SK-MEL-5 (cell line): Measurements from ENCODE around the gene RNF114. TPM values are rescaled to one million over a fixed set of nuclear protein-coding genes. Genes with fewer than 3 reads are reported as not detected.

Source experiments
- DNase-seq: peaks from one replicate; pipeline ENCODE4 v3.0.0-alpha.2; 2016; ENCODE audit warnings: low read depth, low spot score
- in situ Hi-C: cut with HindIII; loops from 2 replicates; pipeline ENCODE4 v1.10.0; 2016; ENCODE audit warnings: low sequenced_read_pairs, high pct_unique_total_duplicates, low pct_unique_long_range_greater_than_20kb
- total RNA-seq: library from RNA; depleted of rRNA; stranded (reverse); fragments of >200 nt; shearing (Covaris generic); gene quantifications from 2 replicates; pipeline ENCODE4 v1.2.3, GENCODE V29; 2014

RNF114 gene
- total RNA-seq, 1 experiment from 2014 or later: 90.6 TPM

DNA sequence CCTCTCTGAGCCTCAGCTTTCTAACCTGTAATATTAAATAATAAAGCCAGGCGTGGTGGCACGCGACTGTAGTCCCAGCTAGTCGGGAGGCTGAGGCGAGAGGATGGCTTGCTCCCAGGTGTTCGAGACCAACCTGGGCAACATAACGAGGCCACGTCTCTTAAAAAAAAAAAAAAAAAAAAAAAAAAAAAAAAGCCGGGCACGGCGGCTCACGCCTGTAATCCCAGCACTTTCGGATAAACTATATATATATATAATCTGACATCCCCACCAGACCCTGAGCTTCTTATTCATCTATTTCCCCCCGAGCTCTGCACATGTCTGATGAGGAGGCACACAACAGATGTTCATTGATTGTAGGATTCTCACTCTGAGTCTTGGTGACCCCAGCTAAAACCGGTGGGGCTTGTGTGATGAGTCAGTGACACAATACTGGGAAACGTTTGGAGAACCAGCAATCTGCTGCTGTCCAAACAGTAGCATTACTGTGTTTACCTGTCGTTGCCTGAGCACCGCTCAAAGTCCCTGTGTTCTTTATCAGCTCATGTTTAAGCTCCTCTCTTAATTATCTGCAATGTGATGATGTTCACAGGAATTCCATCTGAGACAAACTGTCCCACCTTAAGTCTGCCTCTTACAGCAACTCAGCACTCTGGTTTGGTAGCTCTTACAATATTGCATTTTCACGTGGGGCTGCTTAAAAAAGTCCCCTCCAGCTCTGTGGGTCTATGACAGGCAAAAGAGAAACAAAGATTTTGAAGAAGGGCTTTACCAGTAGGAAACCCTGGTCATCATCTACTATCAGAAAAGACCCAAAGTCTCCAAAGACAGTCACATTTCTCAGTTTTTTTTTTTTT is 19.8 kb upstream of the RNF114 start:
- peak; percentile 67 for DNase-seq

DNA sequence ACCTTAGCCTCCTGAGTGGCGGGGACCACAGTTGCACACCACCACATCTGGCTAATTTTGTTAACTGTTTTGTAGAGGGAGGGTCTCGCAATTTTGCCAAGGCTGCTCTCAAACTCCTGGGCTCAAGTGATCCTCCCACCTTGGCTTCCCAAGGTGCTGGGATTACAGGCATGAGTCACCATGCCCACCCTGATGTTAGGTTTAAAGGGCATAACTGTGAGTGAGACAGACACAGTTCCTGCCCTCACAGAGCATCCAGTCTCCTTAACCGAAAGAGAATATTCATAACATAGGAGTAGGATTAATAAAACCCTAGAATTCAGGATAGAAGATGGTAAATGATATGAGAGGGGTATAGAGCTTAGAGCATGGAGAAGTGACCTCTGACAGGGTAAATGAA is 17.8 kb upstream of the RNF114 start:
- in situ Hi-C loops: no loop called here
- no peak for DNase-seq

More for the DNA sequence above, 19.8 kb upstream of the RNF114 start:
- in situ Hi-C loops: no loop called here

DNA sequence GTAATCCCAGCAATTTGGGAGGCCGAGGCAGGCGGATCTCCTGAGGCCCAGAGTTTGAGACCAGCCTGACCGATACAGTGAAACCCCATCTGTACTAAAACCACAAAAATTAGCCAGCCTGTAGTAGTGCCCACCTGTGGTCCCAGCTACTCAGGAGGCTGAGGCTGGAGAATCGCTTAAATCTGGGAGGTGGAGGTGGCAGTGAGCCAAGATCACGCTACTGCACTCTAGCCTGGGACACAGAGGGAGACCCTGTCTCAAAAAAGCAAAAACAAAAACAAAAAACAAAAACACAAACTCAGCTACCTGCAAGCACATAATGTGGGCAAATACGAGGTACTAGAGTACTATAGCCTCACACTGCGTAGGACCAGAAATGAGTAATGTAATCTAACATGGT is 17.2 kb upstream of the RNF114 start:
- in situ Hi-C loops: no loop called here
- no peak for DNase-seq

DNA sequence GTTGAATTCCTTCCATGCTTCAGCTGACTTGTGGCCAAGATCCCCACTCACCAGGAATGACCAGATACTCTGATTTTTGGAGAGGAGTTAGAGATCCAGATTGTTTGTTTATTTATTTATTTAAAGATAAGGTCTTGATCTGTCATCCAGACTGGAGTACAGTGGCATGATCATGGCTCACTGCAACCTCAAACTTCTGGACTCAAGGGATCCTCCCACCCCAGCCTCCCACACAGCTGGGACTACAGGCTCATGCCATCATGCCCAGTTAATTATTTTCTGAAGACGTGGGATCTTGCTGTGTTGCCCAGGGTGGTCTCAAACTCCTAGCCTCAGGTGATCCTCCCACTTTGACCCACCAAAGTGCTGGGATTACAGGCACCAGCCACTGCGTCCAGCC is 16.7 kb upstream of the RNF114 start:
- no peak for DNase-seq
- in situ Hi-C loops: no loop called here

DNA sequence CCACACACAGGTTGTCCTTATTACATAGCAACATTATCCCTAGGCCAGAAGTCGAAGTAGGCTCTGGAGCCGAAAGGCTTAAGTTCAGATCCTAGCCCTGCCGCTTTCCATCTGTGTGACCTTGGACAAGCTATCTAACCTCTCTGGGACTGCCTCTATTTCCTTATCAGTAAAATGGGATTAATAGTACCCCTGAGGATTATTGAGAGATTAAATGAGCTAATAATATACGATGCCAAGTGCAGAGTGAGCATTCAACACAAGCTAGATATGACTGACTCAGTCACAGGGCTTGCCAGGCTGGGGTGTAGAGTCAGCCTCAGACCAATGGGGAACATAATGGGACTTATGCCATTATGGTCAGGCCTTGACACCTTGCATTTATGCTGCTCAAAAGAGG is 11.9 kb upstream of the RNF114 start:
- in situ Hi-C loops: no loop called here
- DNase-seq: no peak

DNA sequence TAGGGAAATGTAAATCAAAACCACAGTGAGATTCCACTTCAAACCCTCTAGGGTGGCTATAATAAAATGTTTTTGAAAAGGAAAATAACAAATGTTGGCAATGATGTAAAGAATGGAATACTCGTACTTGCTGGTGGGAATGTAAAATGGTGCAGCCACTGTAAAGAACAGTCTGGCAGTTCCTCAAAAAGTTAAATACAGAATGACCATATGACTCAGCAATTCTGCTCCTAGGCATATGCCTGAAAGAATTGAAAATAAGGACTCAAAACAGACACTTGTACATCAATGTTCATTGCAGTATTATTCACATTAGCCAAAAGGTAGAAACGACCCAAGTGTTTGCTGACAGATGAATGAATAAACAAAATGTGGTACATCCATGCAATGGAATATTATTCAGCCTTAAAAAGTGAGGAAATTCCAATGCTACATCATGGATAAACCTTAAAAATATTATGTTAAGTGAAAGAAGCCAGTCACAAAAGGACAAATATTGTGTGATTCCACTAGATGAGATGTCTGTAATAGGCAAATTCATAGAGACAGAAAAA is 10.2 kb upstream of the RNF114 start:
- in situ Hi-C loops: no loop called here
- no peak for DNase-seq

DNA sequence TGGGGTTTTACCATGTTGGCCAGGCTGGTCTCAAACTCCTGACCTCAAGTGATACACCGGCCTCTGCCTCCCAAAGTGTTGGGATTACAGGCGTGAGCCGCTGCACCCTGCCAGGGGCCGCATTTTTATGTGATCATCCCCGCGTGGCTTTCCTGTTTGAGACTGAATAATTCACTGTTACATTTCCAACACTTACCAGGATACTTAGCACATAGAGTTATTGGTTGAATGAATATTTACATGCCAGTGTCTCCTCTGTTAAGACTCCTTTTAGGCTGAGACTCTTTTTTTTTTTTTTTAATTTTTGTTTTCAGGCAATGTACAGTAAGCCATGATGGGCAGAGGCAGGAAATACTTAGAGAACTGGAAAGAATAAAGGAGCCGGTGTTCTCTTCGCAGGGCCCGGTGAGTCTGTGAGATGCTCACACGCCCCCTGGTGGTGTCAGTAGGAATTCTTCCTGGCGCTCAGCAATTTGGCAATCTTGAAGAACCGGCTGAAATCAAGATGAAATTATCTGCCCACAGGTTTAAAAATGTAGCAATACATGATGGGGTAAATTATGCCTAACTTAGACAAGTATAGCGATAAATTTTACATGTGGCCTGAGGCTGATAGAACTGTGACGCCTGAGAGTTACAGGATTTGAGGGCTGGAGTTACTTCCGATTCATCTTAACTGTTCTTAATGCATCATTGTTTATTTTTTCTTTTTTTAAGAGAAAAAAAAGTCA is 7.6 kb upstream of the RNF114 start:
- in situ Hi-C loops: no loop called here
- DNase-seq: peak; percentile 95

DNA sequence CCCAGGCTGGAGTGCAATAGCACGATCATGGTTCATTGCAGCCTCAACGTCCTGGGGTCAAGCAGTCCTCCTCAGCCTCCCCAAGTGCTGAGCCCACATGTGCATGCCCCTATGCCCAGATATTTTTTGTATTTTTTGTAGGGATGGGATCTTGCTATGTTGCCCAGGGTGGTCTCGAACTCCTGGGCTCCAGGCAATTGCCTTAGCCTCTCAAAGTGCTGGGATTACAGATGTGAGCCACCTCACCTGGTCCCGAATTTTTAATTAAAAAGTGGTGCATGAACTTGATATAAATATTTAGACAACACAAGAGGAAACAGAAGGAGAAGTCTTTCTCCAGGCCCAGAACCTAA is 7.1 kb upstream of the RNF114 start:
- in situ Hi-C loops: no loop called here
- no peak for DNase-seq

DNA sequence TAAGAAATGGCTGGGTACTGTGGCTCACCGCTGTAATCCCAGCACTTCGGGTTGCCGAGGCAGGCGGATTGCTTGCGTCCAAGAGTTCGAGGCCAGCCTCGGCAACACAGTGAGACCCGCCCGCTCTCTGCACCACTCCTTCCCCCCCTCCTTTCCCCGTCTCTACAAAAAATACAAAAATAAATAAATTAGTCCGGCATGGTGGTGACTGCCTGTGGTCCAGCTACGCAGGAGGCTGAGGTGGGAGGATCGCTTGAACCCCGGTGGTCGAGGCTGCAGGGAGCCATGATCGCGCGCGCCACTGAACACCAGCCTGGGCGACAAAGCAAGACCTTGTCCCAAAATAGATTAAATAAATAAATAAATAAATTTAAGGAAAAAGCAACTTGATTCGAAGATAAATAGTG is 448 bp upstream of the RNF114 start:
- in situ Hi-C loops: no loop called here

DNA sequence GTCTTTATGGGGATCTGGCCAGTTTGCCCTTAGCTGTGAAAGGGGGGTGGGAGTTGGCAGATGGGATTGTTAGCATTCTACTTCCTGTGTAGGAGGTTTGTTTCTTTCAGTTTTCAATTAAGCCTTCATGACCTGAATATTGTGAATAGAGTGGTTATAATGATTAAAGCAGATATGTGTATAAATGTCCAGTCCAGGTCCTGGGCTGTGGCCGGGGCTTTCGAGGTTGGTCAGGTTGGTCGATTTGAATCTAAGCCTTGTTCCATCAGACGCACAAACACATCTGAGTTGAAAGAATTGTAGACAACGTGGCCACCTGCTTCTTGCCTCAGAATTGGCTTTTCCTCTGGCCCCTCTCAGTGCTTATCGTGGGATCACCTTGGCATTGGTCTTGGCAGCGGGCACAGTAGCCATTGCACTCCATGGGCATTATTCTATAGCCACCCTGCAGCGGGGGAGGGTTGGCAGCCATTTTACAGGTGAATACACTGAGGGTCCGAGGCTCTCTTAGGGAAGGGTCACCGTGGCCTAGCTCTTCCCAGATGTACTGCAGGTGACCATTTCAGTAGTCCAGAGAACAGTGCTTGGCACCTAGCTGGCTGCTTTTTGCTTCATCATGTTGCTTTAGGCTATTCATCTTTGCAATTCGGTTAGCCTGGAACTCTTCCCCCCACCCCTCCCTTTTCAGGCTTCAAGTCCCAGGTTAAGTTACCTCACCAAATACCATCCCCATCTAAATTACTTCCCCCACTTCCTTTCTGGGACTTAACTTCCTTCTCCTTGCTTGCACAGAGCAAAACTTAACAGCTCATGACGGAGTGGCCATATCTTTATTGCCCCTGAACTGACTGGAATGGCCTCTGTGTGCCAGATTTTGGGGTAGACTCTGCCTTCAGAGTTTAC is 1.1 kb downstream of the RNF114 start:
- no peak for DNase-seq
- in situ Hi-C loops: no loop called here

More for the DNA sequence above, 448 bp upstream of the RNF114 start:
- DNase-seq: no peak

DNA sequence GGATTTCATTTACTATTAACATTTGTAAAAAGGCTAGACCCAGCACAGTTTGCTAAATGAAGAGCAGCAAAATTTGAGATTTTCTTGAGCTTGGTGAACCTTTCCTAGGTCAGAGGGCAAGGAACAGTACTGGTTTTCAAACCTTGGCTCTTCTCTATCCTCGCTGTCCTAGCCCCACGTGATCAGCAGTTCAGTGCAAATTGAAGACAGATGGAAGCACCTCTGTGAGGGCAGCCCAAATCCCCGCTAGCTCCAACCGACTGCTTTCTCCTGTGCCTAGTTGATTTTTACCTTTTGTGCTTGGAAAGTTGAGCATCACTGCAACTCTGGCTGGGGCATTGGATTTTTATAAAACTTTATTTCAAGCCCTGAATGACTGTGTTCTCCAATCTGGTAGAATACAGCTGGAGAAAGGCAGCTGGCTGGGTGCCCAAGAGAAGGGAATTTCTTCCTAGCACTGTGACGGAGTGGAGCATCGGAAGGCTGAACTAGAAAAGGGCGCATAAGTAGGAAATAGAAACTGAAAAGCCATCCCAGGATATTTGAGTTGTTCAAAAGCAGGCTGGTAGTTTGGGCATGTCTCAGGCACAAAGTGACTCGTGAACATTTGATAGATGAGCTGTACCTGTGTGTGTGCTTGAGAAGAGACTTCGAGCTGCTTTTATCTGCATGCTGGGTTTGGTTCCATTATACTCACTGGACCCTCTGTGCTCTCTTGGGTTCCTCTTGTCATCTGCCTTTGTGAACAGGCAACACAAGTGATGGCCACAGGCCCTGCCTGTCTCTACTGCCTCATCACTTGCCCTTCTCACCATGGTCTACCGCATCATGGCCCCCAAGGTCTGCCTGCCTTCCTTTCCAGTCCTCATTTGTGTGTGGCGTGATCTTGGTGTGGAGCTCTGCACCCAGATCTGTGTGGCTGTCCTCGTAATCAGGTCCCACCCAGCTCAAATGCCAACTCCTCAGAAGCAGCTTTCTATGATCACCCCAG is 2.3 kb downstream of the RNF114 start:
- DNase-seq: no peak
- in situ Hi-C loops: no loop called here

DNA sequence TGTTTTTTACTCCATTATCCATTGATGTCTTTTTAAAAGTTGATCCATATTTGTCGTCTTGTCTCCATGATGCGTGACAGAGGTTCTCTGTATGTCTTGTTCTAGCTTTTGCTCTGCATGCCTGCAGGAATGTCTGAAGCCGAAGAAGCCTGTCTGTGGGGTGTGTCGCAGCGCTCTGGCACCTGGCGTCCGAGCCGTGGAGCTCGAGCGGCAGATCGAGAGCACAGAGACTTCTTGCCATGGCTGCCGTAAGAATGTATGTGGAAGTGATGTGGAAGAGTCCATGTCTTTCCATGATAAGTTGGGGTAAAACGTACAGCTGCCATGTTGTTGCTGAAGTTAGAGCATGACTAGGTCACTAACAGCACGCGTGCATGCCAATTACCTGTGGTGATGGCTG is 5.3 kb downstream of the RNF114 start:
- no peak for DNase-seq
- in situ Hi-C loops: no loop called here

DNA sequence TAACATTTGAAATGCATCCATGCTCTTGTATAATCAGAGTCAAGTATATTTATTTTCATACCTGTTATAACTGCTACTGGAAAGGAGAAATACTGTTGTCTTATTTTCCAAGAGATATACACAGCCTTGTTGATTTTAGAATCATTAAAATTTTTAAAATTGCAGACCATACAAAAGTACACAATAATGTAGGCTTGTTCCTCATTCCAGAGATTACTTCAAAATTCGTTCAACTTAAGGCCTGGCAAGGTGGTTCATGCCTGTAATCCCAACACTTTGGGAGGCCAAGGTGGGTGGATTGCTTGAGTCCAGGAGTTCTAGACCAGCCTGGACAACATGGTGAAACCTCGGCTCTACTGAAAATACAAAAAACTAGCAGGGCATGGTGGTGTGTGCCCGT is 6.1 kb downstream of the RNF114 start:
- in situ Hi-C loops: no loop called here
- no peak for DNase-seq

DNA sequence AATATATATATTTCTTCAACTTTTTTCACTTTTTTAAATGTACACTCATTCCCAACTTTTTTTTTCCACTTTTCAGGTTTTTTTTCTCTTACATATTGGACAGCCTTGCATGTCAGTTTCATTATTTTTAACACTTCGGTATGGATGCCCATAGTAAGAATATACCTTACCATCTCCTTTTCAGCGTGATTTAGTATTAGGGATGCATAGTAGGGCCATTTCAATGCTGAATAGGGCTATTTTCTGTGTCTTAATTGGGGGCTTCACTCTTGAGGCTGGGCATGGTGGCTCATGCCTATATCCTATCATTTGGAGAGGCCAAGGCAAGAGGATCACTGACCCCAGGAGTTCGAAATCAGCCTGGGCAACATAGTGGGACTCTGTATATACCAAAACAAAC is 6.7 kb downstream of the RNF114 start:
- in situ Hi-C loops: no loop called here
- no peak for DNase-seq

DNA sequence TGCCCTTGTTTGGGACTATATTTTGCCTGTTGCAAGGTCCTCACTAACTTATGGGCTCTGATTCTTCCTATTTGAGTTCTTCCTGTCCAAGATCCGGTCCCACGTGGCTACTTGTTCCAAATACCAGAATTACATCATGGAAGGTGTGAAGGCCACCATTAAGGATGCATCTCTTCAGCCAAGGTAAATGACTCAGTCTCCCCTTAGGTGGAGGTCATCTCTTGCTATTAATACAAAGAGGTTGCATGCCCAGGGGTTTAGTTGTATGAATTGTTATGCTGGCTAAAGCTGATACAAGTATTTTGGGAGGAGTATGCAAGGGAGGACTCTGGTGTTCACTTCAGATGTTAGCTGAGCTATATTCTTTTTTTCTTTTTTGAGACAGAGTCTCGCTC is 9.1 kb downstream of the RNF114 start:
- in situ Hi-C loops: no loop called here
- DNase-seq: no peak

DNA sequence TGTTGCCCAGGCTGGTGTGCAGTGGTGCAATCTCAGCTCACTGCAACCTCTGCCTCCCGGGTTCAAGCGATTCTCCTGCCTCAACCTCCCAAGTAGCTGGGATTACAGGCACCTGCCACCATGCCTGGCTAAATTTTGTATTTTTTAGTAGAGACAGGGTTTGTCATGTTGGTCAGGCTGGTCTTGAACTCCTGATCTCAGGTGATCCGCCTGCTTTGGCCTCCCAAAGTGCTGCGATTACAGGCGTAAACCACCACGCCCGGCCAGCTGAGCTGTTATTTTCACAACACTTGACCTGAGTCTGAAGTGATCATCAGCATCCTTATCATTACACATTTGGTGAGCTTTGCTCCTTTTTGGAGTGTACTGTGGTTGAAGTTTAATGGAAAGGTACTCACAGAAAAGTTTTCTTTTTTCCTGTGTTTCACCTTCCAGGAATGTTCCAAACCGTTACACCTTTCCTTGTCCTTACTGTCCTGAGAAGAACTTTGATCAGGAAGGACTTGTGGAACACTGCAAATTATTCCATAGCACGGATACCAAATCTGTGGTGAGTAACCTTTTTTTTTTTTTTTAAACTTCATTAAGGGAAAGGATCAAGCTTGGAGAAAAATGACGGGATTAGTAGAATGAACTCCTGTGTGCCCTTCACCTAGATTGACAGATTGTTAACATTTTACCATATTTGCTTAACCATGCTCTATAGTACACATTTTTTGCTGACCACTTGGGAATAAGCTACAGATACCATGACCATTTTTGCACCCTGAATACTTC is 9.7 kb downstream of the RNF114 start:
- in situ Hi-C loops: no loop called here
- no peak for DNase-seq
